Lung (tissue), 12 donors: ENCODE measurements around the gene TMEM272. TPM values are rescaled to one million over a fixed set of nuclear protein-coding genes. Genes with fewer than 3 reads are reported as not detected.
A peak's percentile ranks its signal among the peaks of the same experiment; 100 is the strongest.

ENCODE experiments used
- ATAC-seq: fragments of 200-7000 bp; cut with Tn5 transposase; one replicate; pipeline ENCODE4 v1.9.1; 2020; ENCODE audit warnings: moderate number of reproducible peaks; ENCODE audit not compliant: insufficient read depth, low FRiP score
- DNase-seq, 3 donors: peaks; one replicate each; pipeline ENCODE4 v3.0.0-alpha.2; 2013 to 2017
- H3K27ac ChIP-seq, 2 donors: one replicate each; pipeline ENCODE4 v1.5.1; 2013; ENCODE audit warnings: mild to moderate bottlenecking in 2 of 2, moderate library complexity in 2 of 2, control low read depth in 1 of 2, inconsistent platforms in 1 of 2, low read depth in 1 of 2, low read length in 1 of 2
- H3K27me3 ChIP-seq, 3 donors: one replicate each; pipeline ENCODE4 v1.5.1; 2013; ENCODE audit warnings: low read length in 2 of 3; ENCODE audit not compliant: control insufficient read depth in 3 of 3, insufficient read depth in 3 of 3
- H3K36me3 ChIP-seq, 4 donors: one replicate each; pipeline ENCODE4 v1.5.1; 2013; ENCODE audit warnings: low read length in 4 of 4, mild to moderate bottlenecking in 1 of 4, moderate library complexity in 1 of 4; ENCODE audit not compliant: control insufficient read depth in 4 of 4, insufficient read depth in 4 of 4
- H3K4me1 ChIP-seq, 5 donors: one replicate each; pipeline ENCODE4 v1.5.1; 2013; ENCODE audit warnings: low read length in 5 of 5, mild to moderate bottlenecking in 2 of 5, moderate library complexity in 1 of 5; ENCODE audit not compliant: control insufficient read depth in 5 of 5, insufficient read depth in 5 of 5
- H3K4me3 ChIP-seq: one replicate; pipeline ENCODE4 v1.5.1; 2013; ENCODE audit warnings: mild to moderate bottlenecking, control low read depth, moderate library complexity
- H3K9ac ChIP-seq, 2 donors: one replicate each; pipeline ENCODE4 v1.5.1; 2013; ENCODE audit warnings: low read length in 2 of 2, control low read depth in 1 of 2; ENCODE audit not compliant: insufficient read depth in 1 of 2
- H3K9me3 ChIP-seq, 4 donors: one replicate each; pipeline ENCODE4 v1.5.1; 2013; ENCODE audit warnings: low read length in 3 of 4, mild to moderate bottlenecking in 1 of 4, moderate library complexity in 1 of 4; ENCODE audit not compliant: control insufficient read depth in 4 of 4, insufficient read depth in 3 of 4
- CTCF ChIP-seq: IDR thresholded peaks from 2 replicates; pipeline ENCODE4 v1.5.1; 2012; ENCODE audit warnings: mild to moderate bottlenecking; ENCODE audit errors: control extremely low read depth, extremely low read depth
- WGBS, 2 donors: extraction: QIAGEN DNeasy Blood & Tissue Kit; methylation state at CpG; one replicate each; pipeline ENCODE4 v1.1.7; 2013; 5-methylcytosine and 5-hydroxymethylcytosine counted together
- polyA plus RNA-seq, 2 donors: library from polyadenylated mRNA; stranded (reverse); fragments of 200-250 nt; gene quantifications; one replicate each; pipeline ENCODE4 v1.2.1, GENCODE V29; 2013
- total RNA-seq, 2 donors: library from RNA; depleted of rRNA in 1 of 2; stranded (reverse); fragments of >200 nt in 1 of 2; gene quantifications; one replicate each; pipeline ENCODE4 v1.2.1, GENCODE V29; 2014 to 2021
- donor health status: control.
- donor health status: control.
- donor health status: Bipolar disorder and iron deficiency.
- donor health status: healthy.
- donor health status: DM: yes; HTN: yes; CAD: no.

TMEM272 gene
- total and polyA plus RNA-seq, 4 donors: 0.08 to 0.55 (median 0.09) TPM

- Histone ChIP-seq H3K27me3 (no peaks in the 10 kb centered on the region), H3K4me1 (no peaks in the 10 kb centered on the region), H3K9ac (no peak overlapping the region), H3K27ac (no peak overlapping the region), H3K9me3 (no peaks in the 10 kb centered on the region), H3K36me3 (peaks cover 0 to 7% (median 2%) of the 10 kb centered on the region in 4 donors), H3K4me3 (no peak overlapping the region)
- WGBS, 2 donors: 58 to 95% methylated on average over 4 of the region's 4 CpGs
- no peak for DNase-seq
- TF ChIP-seq CTCF: no peak
- ATAC-seq: no peak
Observed at GRCh38 chr13:51794964-51795363, 50.0 kb downstream of the TMEM272 start.

- Histone ChIP-seq H3K4me3 (no peak overlapping the region), H3K9ac (no peak overlapping the region), H3K36me3 (peaks cover 0 to 8% (median 3%) of the 10 kb centered on the region in 4 donors), H3K27ac (no peak overlapping the region), H3K27me3 (no peaks in the 10 kb centered on the region), H3K4me1 (peaks cover 0 to 5% (median 0%) of the 10 kb centered on the region in 5 donors), H3K9me3 (no peaks in the 10 kb centered on the region)
- DNase-seq: no peak
- TF ChIP-seq CTCF: no peak
- ATAC-seq: peak; percentile 66
- 42 to 66% methylated on average over 6 of the region's 6 CpGs for WGBS, 2 donors
Observed at GRCh38 chr13:51793570-51794271, 51.3 kb downstream of the TMEM272 start.

GRCh38 chr13:51786425-51787265 lies 58.3 kb downstream of the TMEM272 start:
- ATAC-seq (no peak), DNase-seq (no peak)
- Histone ChIP-seq H3K27ac (peak overlapping the region; percentile 45 to 49), H3K36me3 (peaks cover 0 to 4% (median 1%) of the 10 kb centered on the region in 4 donors), H3K9ac (no peak overlapping the region), H3K4me3 (no peak overlapping the region), H3K4me1 (peaks cover 7 to 20% (median 16%) of the 10 kb centered on the region in 5 donors), H3K9me3 (no peaks in the 10 kb centered on the region), H3K27me3 (no peaks in the 10 kb centered on the region)
- WGBS, 2 donors: 62 to 66% methylated on average over 10 of the region's 10 CpGs
- TF ChIP-seq CTCF: no peak
